NB4 (cell line): Measurements from ENCODE around the gene DNAH1.

Experiments
- CTCF ChIP-seq: IDR thresholded peaks from one replicate; pipeline ENCODE4 v1.5.1; 2012; ENCODE audit warnings: low read depth, low read length
- MAX ChIP-seq: IDR thresholded peaks from 2 replicates; pipeline ENCODE4 v1.6.1; 2011; ENCODE audit warnings: low read depth, low read length
- MYC ChIP-seq: IDR thresholded peaks from 2 replicates; pipeline ENCODE4 v1.6.1; 2011; ENCODE audit warnings: low read depth, low read length
- POLR2A ChIP-seq: IDR thresholded peaks from 2 replicates; pipeline ENCODE4 v1.6.1; 2011; ENCODE audit warnings: mild to moderate bottlenecking; ENCODE audit not compliant: insufficient read length; ENCODE audit errors: extremely low read depth

DNA sequence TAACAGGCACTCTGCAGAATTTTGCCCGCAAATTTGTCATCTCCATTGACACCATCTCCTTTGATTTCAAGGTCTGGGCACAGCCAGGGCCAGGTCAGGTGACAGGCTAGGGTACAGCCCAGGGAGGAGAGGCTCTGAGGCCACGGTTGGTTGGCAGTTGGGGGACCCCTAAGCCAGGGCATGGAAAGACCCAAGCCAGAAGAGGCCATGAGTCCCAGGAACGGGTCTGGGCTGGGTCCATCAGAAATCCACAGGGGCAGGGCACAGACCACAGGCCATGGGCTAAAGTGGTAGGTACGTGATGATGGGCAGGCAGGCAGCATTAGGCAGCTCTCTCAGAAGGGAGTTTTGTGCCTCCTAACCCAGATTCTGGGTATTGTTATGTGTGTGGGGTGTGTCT is 83.0 kb downstream of the DNAH1 start:
- TF ChIP-seq CTCF (no peak), POLR2A (no peak), MAX (no peak), MYC (no peak)
